ENCODE measurements around the gene SLC2A4RG.
A peak's percentile ranks its signal among the peaks of the same experiment; 100 is the strongest.

SLC2A4RG gene

GRCh38 chr20:63739130-63740069, at the start of gene SLC2A4RG:
SLC2A4RG (plus strand) TSS chr20:63739776; CDS start chr20:63739913, 137 bp downstream.
- DNase-seq (ENCODE audit: low spot score) = peak; percentile 78

- no peak for DNase-seq (ENCODE audit: low spot score)
Observed at GRCh38 chr20:63690003-63690897, 49.3 kb upstream of the SLC2A4RG start.

GRCh38 chr20:63690898-63691710, 48.5 kb upstream of the SLC2A4RG start:
- DNase-seq (ENCODE audit: low spot score) = no peak

- no peak for DNase-seq (ENCODE audit: low spot score)
Observed at GRCh38 chr20:63691711-63692435, 47.7 kb upstream of the SLC2A4RG start.

GRCh38 chr20:63692436-63693082, 47.0 kb upstream of the SLC2A4RG start:
- no peak for DNase-seq (ENCODE audit: low spot score)

- no peak for DNase-seq (ENCODE audit: low spot score)
Observed at GRCh38 chr20:63693083-63693732, 46.4 kb upstream of the SLC2A4RG start.

- DNase-seq (ENCODE audit: low spot score) = no peak
Observed at GRCh38 chr20:63693733-63694583, 45.6 kb upstream of the SLC2A4RG start.

GRCh38 chr20:63694584-63695423, 44.8 kb upstream of the SLC2A4RG start:
- DNase-seq (ENCODE audit: low spot score) = no peak

GRCh38 chr20:63695424-63696305, 43.9 kb upstream of the SLC2A4RG start:
- DNase-seq (ENCODE audit: low spot score) = no peak

GRCh38 chr20:63696306-63696627, 43.3 kb upstream of the SLC2A4RG start:
- DNase-seq (ENCODE audit: low spot score) = no peak

- DNase-seq (ENCODE audit: low spot score) = no peak
Observed at GRCh38 chr20:63696628-63697356, 42.8 kb upstream of the SLC2A4RG start, which contains the start of gene TNFRSF6B. TNFRSF6B (plus strand) TSS chr20:63696652; CDS start chr20:63696768, 116 bp downstream.

GRCh38 chr20:63697357-63697867, 42.2 kb upstream of the SLC2A4RG start:
- DNase-seq (ENCODE audit: low spot score) = no peak

GRCh38 chr20:63697868-63698545, 41.6 kb upstream of the SLC2A4RG start:
- no peak for DNase-seq (ENCODE audit: low spot score)

GRCh38 chr20:63698739-63699465, 40.7 kb upstream of the SLC2A4RG start:
- DNase-seq (ENCODE audit: low spot score) = no peak

Measured in LoVo (cell line).